Osteoblast (primary cell): ENCODE measurements around the gene NPEPPS. TPM values are rescaled to one million over a fixed set of nuclear protein-coding genes. Genes with fewer than 3 reads are reported as not detected.

Experiments
- DNase-seq: peaks from one replicate; pipeline ENCODE4 v3.0.0; 2011; ENCODE audit warnings: low spot score, mixed read lengths; ENCODE audit not compliant: insufficient read length; ENCODE audit errors: missing footprints
- H2AFZ ChIP-seq: 2 replicates; pipeline ENCODE4 v1.6.0; 2011; ENCODE audit warnings: mild to moderate bottlenecking, low read length
- H3K27ac ChIP-seq: 2 replicates; pipeline ENCODE4 v1.5.1; 2011; ENCODE audit warnings: mild to moderate bottlenecking, low read depth, low read length, moderate library complexity
- H3K27me3 ChIP-seq: 2 replicates; pipeline ENCODE4 v1.6.0; 2012; ENCODE audit warnings: mild to moderate bottlenecking, control low read depth, inconsistent platforms, low read length, moderate library complexity; ENCODE audit not compliant: insufficient read depth
- H3K36me3 ChIP-seq: 2 replicates; pipeline ENCODE4 v1.5.1; 2011; ENCODE audit warnings: mild to moderate bottlenecking, low read length, control low read depth, moderate library complexity; ENCODE audit not compliant: insufficient read depth
- H3K4me1 ChIP-seq: 2 replicates; pipeline ENCODE4 v1.5.1; 2011; ENCODE audit warnings: mild to moderate bottlenecking, low read length, control low read depth, moderate library complexity; ENCODE audit not compliant: insufficient read depth
- H3K4me2 ChIP-seq: 2 replicates; pipeline ENCODE4 v1.6.0; 2011; ENCODE audit warnings: mild to moderate bottlenecking, low read length; ENCODE audit not compliant: insufficient read depth
- H3K4me3 ChIP-seq: fragments of 200-600 bp; sonication (generic); 3 replicates; pipeline ENCODE4 v1.5.1; 2012; ENCODE audit warnings: mild to moderate bottlenecking, low read length, inconsistent platforms; ENCODE audit not compliant: insufficient read depth
- H3K79me2 ChIP-seq: 2 replicates; pipeline ENCODE4 v1.6.0; 2012; ENCODE audit warnings: mild to moderate bottlenecking, low read length, control low read depth, inconsistent platforms; ENCODE audit not compliant: insufficient read depth
- H3K9me3 ChIP-seq: 2 replicates; pipeline ENCODE4 v1.5.1; 2011; ENCODE audit warnings: low read depth, low read length, control low read depth
- H4K20me1 ChIP-seq: 2 replicates; pipeline ENCODE4 v1.6.0; 2012; ENCODE audit warnings: mild to moderate bottlenecking, low read length, control low read depth; ENCODE audit not compliant: insufficient read depth
- CTCF ChIP-seq: IDR thresholded peaks from 2 replicates; pipeline ENCODE4 v1.5.1; 2011; ENCODE audit warnings: mild to moderate bottlenecking, low read depth, low read length, moderate library complexity; ENCODE audit errors: extremely low read depth
- total RNA-seq: library from RNA; depleted of rRNA; stranded (reverse); fragments of >200 nt; gene quantifications from 2 replicates; pipeline ENCODE4 v1.2.3, GENCODE V29; 2012

The NPEPPS gene
- total RNA-seq, 1 donor = 104 TPM

DNA sequence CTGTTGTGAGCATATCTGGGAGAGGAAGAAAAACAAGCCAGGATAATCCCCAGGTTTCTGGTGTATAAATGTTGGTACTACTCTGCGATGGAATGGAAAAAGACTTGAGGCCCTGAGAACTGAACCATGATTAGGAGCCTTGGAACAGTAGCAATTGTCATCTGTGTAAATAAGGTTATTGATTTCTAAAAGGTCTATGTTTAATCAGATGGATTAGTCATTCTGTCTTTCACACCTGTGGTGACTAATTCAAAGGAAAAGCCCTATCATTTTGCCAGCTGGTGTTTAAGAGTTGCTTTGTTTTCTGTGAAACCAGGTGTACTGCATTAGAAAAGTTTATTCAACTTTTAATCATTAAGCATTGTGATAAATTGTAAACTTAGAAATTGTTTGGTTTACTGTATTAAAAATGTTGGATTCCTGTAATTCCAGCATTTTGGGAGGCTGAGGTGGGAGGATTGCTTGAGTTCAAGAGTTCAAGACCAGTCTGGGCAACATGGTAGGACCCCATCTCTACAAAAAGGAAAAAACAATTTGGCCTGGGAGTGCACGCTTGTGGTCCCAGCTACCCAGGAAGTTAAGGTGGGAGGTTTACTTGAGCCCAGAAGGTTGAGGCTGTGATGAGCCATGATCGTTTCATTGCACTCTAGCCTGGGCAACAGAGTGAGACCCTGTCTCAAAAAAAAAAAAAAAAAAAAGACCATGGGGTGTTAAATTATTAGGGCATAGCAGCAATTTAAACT, 89.8 kb downstream of the NPEPPS start:
- Histone ChIP-seq H3K36me3 (peaks cover 47% of the 10 kb centered on the region), H3K4me1 (peaks cover 29% of the 10 kb centered on the region), H3K27me3 (no peaks in the 10 kb centered on the region), H3K4me3 (no peak overlapping the region), H3K9me3 (no peaks in the 10 kb centered on the region), H3K79me2 (no peaks in the 10 kb centered on the region), H4K20me1 (no peaks in the 10 kb centered on the region), H3K4me2 (no peak overlapping the region), H2AFZ (no peak overlapping the region), H3K27ac (peak overlapping the region; percentile 73)
- no peak for DNase-seq
- TF ChIP-seq CTCF = no peak

GRCh38 chr17:47621293-47622179, 90.6 kb downstream of the NPEPPS start:
- peaks cover 47% of the 10 kb centered on the region for H3K36me3 ChIP-seq
- H2AFZ ChIP-seq = no peak overlapping the region
- peaks cover 29% of the 10 kb centered on the region for H3K4me1 ChIP-seq
- no peaks in the 10 kb centered on the region for H3K79me2 ChIP-seq
- peak; percentile 77 for DNase-seq
- H3K4me3 ChIP-seq = peak overlapping the region; percentile 14
- no peaks in the 10 kb centered on the region for H3K27me3 ChIP-seq
- H3K4me2 ChIP-seq = peak overlapping the region; percentile 71
- TF ChIP-seq CTCF = no peak
- H4K20me1 ChIP-seq = no peaks in the 10 kb centered on the region
- H3K9me3 ChIP-seq = no peaks in the 10 kb centered on the region
- peak overlapping the region; percentile 73 for H3K27ac ChIP-seq

DNA sequence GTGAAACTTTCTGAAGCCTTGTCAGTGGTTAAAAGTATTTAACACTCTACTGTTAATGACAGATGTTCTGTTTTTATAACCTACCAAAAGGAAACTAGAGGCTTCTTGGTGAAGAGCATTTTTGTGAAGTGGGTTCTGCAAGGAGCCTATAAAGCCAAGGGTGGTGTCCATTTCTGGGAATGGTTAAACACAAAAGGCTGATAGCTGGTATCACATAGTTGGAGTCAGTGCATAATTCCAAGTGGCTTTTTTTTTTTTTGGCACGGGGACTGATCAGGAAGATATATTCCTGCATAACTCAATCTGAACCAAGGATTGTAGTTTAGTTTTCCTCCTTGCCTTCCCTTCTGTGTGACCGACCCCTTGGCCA, 91.3 kb downstream of the NPEPPS start:
- Histone ChIP-seq H3K4me1 (peaks cover 29% of the 10 kb centered on the region), H3K4me3 (no peak overlapping the region), H3K27ac (peak overlapping the region; percentile 73), H3K9me3 (no peaks in the 10 kb centered on the region), H3K79me2 (no peaks in the 10 kb centered on the region), H3K36me3 (peaks cover 41% of the 10 kb centered on the region), H4K20me1 (no peaks in the 10 kb centered on the region), H2AFZ (no peak overlapping the region), H3K4me2 (peak overlapping the region; percentile 71), H3K27me3 (no peaks in the 10 kb centered on the region)
- no peak for DNase-seq
- no peak for TF ChIP-seq CTCF

DNA sequence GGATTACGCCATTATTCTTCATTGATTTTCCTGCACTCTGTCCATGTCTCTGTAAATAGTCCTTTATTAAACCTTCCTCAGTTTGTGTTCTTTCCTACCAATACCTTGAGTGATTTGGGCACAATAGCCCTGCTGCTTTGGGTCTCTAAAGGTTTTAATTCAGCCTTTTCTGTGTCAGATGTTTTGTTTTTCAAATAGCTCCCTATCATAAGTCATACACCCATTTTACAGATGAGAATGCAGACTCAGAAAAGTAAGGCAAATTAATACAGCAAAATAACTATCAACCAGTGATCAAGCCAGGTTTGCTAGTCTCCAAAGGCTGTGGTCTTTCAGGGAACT, 93.8 kb downstream of the NPEPPS start:
- no peaks in the 10 kb centered on the region for H3K9me3 ChIP-seq
- no peak overlapping the region for H3K27ac ChIP-seq
- no peak for DNase-seq
- peaks cover 29% of the 10 kb centered on the region for H3K4me1 ChIP-seq
- no peak overlapping the region for H3K4me3 ChIP-seq
- no peak for TF ChIP-seq CTCF
- H3K79me2 ChIP-seq = no peaks in the 10 kb centered on the region
- H3K4me2 ChIP-seq = no peak overlapping the region
- no peaks in the 10 kb centered on the region for H3K27me3 ChIP-seq
- H3K36me3 ChIP-seq = peaks cover 17% of the 10 kb centered on the region
- no peak overlapping the region for H2AFZ ChIP-seq
- H4K20me1 ChIP-seq = no peaks in the 10 kb centered on the region
